Testis (tissue), 2 donors: ENCODE data around the gene FCHO2.

Experiments used
- POLR2A ChIP-seq: fragments of 450-650 bp; IDR thresholded peaks from one replicate; pipeline ENCODE4 v1.6.1; 2017; ENCODE audit warnings: antibody characterized with exemption, mild to moderate bottlenecking, moderate library complexity
- TF ChIP-seq, protein P1 (sequence below), 3 experiments: fragments of 450-650 bp in 2 of 3; fragments of 200-600 bp in 1 of 3; sonication (generic) in 1 of 3; IDR thresholded peaks; one replicate each; pipeline ENCODE4 v1.5.1; 2016 to 2019; ENCODE audit warnings: antibody characterized with exemption in 3 of 3, mild to moderate bottlenecking in 2 of 3, moderate library complexity in 1 of 3

GRCh38 chr5:73118391-73118973 lies 162.6 kb downstream of the FCHO2 start:
- TF ChIP-seq, protein P1, sequence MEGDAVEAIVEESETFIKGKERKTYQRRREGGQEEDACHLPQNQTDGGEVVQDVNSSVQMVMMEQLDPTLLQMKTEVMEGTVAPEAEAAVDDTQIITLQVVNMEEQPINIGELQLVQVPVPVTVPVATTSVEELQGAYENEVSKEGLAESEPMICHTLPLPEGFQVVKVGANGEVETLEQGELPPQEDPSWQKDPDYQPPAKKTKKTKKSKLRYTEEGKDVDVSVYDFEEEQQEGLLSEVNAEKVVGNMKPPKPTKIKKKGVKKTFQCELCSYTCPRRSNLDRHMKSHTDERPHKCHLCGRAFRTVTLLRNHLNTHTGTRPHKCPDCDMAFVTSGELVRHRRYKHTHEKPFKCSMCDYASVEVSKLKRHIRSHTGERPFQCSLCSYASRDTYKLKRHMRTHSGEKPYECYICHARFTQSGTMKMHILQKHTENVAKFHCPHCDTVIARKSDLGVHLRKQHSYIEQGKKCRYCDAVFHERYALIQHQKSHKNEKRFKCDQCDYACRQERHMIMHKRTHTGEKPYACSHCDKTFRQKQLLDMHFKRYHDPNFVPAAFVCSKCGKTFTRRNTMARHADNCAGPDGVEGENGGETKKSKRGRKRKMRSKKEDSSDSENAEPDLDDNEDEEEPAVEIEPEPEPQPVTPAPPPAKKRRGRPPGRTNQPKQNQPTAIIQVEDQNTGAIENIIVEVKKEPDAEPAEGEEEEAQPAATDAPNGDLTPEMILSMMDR (IDR thresholded peaks at IDR 0.05) = no peak
- no peak for TF ChIP-seq POLR2A
